Activated CD8-positive, alpha-beta T cell treated with anti-CD3 and anti-CD28 coated beads, Interleukin-2, amount 10 ng/mL, durations not matched to agents 7 days and 5 days (primary cell): ENCODE data around the gene WRAP73. TPM values are rescaled to one million over a fixed set of nuclear protein-coding genes. Genes with fewer than 3 reads are reported as not detected.

Experiments
- ATAC-seq: fragments of 150-1000 bp; cut with Tn5 transposase; one replicate; pipeline ENCODE4 v1.10.0; 2021; ENCODE audit warnings: moderate library complexity
- CTCF ChIA-PET: fragments of 350-600 bp; sonication (Branson Sonifier 250); formaldehyde crosslinking; loops from one replicate; lab custom pipeline; 2021; ENCODE audit warnings: antibody characterized with exemption; lab: Charles Lee
- POLR2A ChIA-PET: fragments of 350-600 bp; sonication (Branson Sonifier 250); formaldehyde crosslinking; loops from one replicate; lab custom pipeline; 2021; ENCODE audit warnings: antibody characterized with exemption; lab: Charles Lee
- DNase-seq: peaks from one replicate; pipeline ENCODE4 v3.0.0-alpha.2; 2020
- H3K27ac Mint-ChIP-seq: one replicate; pipeline ENCODE4 v1.8.0; 2021; ENCODE audit warnings: mild to moderate bottlenecking, mixed read lengths
- H3K27me3 Mint-ChIP-seq: one replicate; pipeline ENCODE4 v1.8.0; 2021; ENCODE audit warnings: low read depth, mixed read lengths
- H3K36me3 Mint-ChIP-seq: one replicate; pipeline ENCODE4 v1.8.0; 2021; ENCODE audit warnings: low read depth, mixed read lengths
- H3K4me1 Mint-ChIP-seq: one replicate; pipeline ENCODE4 v1.8.0; 2021; ENCODE audit warnings: low read depth, mixed read lengths
- H3K4me3 Mint-ChIP-seq: one replicate; pipeline ENCODE4 v1.8.0; 2021; ENCODE audit warnings: mild to moderate bottlenecking, mixed read lengths
- H3K9me3 Mint-ChIP-seq: one replicate; pipeline ENCODE4 v1.8.0; 2022; ENCODE audit warnings: mixed read lengths; ENCODE audit not compliant: insufficient read depth
- total RNA-seq, 2 experiments: library from RNA; stranded (reverse); gene quantifications; one replicate each; pipeline ENCODE4 v1.2.3, GENCODE V29; 2021

Gene WRAP73
- total RNA-seq, 2 experiments from 2014 or later, result 33.1 to 36.7 TPM

DNA sequence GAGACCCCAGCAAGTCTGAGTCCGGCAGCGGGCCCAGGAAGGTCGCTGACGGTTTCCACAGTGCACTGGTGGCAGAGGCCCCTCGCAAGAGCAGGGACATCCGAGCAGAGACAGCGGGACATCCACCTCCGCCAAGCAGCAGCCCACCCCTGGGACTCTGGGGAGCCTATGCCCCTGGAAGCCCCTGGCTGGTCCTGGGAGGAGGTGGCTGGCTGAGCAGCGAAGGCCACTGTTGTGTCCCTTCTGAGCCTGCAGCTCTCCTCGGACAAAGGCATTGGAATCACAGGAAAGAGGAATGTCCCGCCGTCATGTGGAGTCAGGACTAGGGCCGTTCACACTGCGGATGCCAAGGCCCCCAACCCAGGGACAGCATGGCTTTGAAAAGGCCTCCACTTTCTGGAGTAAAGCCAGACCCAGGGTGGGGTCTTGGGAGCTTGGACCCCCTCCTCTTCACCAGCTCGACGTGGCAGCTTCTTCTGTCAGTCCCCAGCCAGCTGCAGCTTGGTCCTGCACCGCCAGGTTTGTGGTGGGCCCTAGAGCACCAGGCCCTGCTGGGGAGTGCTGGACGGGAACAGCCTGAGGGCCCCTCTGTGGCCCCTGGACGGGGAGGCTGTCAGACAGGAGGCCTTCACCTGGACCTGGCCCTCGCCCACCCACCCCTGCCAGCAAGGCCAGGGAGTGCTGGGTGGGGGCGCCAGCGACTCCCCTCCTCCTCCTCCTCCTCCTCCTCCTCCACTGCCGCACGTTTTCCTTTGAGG lies 40.0 kb downstream of the WRAP73 start:
- no peak overlapping the region for H3K4me3 Mint-ChIP-seq
- CTCF ChIA-PET, result interaction anchor here (2.3 kb wide), 1 partner anchor 9 kb away, joined by 9 read pairs; no protein-coding TSS in a partner anchor
- DNase-seq, result no peak
- no peak for ATAC-seq
- peaks cover 2% of the 10 kb centered on the region for H3K4me1 Mint-ChIP-seq
- no peak overlapping the region for H3K27ac Mint-ChIP-seq
- no peaks in the 10 kb centered on the region for H3K36me3 Mint-ChIP-seq
- peaks cover 27% of the 10 kb centered on the region for H3K27me3 Mint-ChIP-seq
- POLR2A ChIA-PET, result interaction anchor here (0.6 kb wide), 1 partner anchor 37 kb away, joined by 3 read pairs; no protein-coding TSS in a partner anchor
- H3K9me3 Mint-ChIP-seq, result no peaks in the 10 kb centered on the region

DNA sequence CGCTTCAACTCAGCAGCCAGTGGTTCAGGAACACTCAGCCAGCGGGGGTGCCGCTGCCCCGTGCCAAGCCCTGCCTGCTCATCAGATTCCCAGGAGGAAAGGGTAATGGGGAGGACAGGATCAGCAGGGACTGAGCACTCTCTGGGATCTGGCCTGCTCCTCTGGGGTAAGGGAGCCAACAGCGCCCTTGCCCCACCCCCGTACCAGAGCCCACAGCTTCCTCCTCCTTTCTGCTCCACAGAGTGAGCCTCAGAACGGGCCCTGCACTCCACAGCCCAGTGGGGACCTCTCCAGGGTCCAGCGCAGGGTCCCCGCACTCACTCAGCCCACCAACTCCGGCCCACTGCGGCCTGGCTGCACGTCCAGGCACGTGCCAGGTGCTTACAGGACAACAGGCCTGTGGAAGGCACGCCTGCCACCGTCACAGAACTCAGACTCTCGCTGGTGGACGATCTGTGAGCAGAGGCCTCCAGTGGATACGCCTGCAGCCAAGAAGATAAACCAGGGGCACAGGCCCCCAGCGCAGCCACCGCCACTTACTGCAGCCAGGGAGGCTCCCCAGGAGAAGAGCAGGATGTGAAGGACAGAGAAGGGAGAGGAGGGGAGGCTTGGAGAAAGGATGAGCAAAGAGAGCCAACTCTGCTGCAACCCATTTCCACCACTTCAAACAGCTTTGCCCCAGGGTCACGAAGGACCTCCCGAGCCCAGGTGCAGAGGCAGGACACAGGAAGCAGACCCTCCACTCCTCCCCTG lies 40.7 kb downstream of the WRAP73 start:
- H3K4me1 Mint-ChIP-seq, result peaks cover 2% of the 10 kb centered on the region
- POLR2A ChIA-PET, result no interaction called here
- H3K9me3 Mint-ChIP-seq, result no peaks in the 10 kb centered on the region
- no peaks in the 10 kb centered on the region for H3K36me3 Mint-ChIP-seq
- ATAC-seq (no peak), DNase-seq (no peak)
- H3K4me3 Mint-ChIP-seq, result no peak overlapping the region
- peaks cover 26% of the 10 kb centered on the region for H3K27me3 Mint-ChIP-seq
- no peak overlapping the region for H3K27ac Mint-ChIP-seq
- CTCF ChIA-PET, result interaction anchor here (2.3 kb wide), 1 partner anchor 10 kb away, joined by 9 read pairs; no protein-coding TSS in a partner anchor

DNA sequence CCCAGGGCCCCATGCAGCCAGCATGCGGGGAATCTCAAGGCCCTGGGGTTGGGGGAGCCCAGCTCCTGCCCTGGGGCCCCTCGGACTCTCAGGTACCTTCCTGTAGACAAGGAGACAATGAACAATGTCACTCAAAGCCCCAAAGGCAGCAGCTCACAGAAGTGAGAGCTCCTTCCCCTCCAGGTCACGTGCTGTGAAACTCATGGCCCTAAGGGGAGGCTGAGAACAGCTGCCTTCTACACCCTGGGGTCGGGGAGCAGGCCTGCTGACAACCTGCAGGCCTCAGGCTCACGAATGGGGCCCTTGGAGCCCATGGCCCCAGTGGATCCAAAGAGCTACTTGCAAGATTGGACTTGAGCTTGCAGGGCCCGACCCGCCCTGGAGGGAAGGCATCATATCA lies 41.7 kb downstream of the WRAP73 start:
- DNase-seq, result no peak
- Mint-ChIP-seq H3K27ac (no peak overlapping the region), H3K36me3 (no peaks in the 10 kb centered on the region), H3K27me3 (peaks cover 17% of the 10 kb centered on the region), H3K4me3 (no peak overlapping the region), H3K9me3 (no peaks in the 10 kb centered on the region), H3K4me1 (peaks cover 2% of the 10 kb centered on the region)
- ChIA-PET CTCF (interaction anchor here (2.3 kb wide), 1 partner anchor 11 kb away, joined by 9 read pairs; no protein-coding TSS in a partner anchor), POLR2A (no interaction called here)
- no peak for ATAC-seq

DNA sequence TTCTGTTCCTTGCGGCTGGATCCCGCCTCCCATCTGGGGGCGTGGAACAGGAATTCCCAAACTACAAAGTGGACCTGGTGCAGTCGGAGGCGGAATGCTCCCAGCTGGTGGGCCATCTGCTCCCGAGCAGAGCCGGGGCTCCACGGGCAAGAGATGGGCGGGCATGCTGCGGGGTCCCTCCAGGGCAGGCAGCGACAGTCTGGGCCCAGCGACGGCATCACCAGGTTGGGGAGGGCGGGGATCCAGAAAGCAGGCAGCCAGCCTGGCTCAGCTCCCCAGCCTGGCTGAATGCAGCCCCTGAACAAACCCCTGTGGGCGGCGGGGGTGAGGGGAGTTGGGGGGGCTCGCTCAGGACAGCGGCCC lies 42.2 kb downstream of the WRAP73 start:
- peaks cover 14% of the 10 kb centered on the region for H3K27me3 Mint-ChIP-seq
- no peaks in the 10 kb centered on the region for H3K9me3 Mint-ChIP-seq
- peaks cover 2% of the 10 kb centered on the region for H3K4me1 Mint-ChIP-seq
- POLR2A ChIA-PET, result no interaction called here
- CTCF ChIA-PET, result interaction anchor here (2.3 kb wide), 1 partner anchor 12 kb away, joined by 9 read pairs; no protein-coding TSS in a partner anchor
- no peak overlapping the region for H3K4me3 Mint-ChIP-seq
- H3K36me3 Mint-ChIP-seq, result no peaks in the 10 kb centered on the region
- ATAC-seq, result no peak
- no peak for DNase-seq
- no peak overlapping the region for H3K27ac Mint-ChIP-seq

DNA sequence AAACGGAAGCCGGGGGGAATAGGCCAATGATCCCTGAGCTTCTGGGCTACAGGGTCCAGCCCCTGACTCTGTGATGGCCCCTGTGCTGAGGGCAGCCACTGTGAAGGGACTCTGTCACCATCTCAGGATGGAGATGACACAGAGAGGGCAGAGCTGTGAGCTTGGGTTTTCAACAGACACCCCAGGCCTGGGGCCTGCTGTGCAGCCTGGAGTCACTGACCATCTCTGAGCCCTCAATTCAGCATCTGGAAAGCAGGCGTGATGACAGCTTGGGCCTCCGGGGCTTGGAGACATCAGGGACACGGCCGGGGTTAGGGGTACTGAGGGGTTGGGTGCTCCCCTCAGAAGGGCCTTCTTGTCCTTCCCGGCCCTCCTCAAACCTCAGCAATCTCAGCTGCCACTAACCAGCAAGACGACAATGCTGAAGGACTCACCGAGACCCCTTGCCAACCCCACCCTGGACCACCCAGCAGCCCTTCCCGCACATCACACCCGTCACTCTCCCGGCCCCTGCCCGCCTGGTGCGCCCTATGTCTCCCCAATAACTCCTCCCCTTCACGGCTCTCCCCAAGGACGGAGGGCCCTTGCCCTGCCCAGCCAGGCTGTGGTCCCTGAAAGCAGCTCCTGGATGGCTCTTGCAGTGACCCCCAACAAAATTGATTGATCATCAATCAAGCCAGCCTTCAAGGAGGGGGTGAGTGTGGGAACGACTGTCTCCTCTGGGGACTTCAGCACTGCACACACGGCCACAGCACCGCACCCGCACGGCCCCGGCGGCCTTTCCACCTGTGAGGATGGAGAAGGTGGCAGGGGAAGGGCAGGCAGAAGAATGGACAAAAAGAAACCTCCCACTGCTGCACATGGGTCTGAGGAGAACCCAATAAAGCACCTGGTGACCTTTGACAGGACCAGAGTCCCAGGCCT lies 42.9 kb downstream of the WRAP73 start:
- ChIA-PET CTCF (no interaction called here), POLR2A (no interaction called here)
- H3K9me3 Mint-ChIP-seq, result no peaks in the 10 kb centered on the region
- peaks cover 9% of the 10 kb centered on the region for H3K27me3 Mint-ChIP-seq
- no peaks in the 10 kb centered on the region for H3K36me3 Mint-ChIP-seq
- H3K4me1 Mint-ChIP-seq, result peaks cover 2% of the 10 kb centered on the region
- DNase-seq (no peak), ATAC-seq (no peak)
- H3K27ac Mint-ChIP-seq, result no peak overlapping the region
- H3K4me3 Mint-ChIP-seq, result no peak overlapping the region

DNA sequence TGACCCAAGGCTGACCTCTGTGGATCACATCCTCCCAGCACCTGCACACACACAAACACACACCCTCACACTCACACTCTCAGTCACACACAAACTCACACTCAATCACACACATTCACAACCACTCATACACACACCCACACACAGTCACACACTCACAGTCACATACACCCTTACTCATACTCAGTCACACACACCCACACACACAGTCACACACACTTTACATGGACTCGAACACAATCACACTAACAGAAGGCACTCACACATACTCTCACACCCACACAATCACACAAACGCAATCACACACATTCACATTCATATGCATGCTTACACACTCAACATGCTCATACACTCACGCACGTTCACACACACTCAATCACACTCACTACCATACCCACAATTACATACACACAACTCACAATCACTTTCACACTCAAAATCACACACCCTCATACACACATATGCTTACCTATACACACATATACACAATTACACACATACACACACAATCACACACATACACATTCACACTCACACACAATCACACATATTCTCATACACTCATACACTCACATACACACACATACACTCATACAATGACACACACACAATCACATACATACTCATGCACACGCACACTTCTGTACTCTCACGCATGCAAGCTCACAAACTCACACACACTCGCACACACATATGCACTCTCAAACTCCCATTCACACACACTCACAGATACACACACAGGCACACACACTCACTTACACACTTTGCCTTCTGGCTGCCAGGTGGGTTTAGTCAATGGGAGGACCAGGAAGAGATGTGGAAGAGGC lies 44.7 kb downstream of the WRAP73 start:
- Mint-ChIP-seq H3K4me1 (no peaks in the 10 kb centered on the region), H3K9me3 (no peaks in the 10 kb centered on the region), H3K36me3 (no peaks in the 10 kb centered on the region), H3K4me3 (no peak overlapping the region), H3K27me3 (no peaks in the 10 kb centered on the region), H3K27ac (no peak overlapping the region)
- no peak for DNase-seq
- ChIA-PET CTCF (interaction anchor here (1.1 to 1.4 kb wide), 2 partner anchors 10 to 14 kb away, joined by 3 to 6 read pairs; no protein-coding TSS in a partner anchor), POLR2A (no interaction called here)
- no peak for ATAC-seq

DNA sequence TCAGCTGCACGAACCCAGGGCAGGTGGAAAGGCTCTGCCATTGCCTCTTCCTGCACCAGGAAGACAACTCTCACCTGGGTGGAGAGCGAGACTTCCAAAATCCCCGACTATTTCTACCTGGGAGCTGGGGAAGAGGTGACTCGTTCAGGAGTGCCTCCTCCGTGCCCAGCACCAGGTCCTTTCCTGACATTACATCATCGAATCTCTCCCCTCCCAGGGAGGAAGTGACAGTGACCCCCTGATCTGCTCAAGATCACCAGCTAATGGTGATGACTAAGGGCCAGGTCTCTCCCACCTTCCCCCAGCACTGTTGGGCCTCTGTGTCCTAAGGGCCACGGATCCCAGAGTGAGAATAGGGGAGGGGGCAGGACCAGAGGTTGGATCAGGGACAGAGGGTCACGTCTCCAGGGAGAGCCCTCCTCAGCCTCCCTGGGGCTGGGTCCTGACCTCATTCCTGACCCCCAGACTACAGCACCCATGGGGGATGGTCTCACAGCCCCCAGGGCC lies 45.4 kb downstream of the WRAP73 start:
- no peaks in the 10 kb centered on the region for H3K4me1 Mint-ChIP-seq
- H3K36me3 Mint-ChIP-seq, result no peaks in the 10 kb centered on the region
- no peak overlapping the region for H3K27ac Mint-ChIP-seq
- POLR2A ChIA-PET, result no interaction called here
- DNase-seq, result no peak
- no peaks in the 10 kb centered on the region for H3K9me3 Mint-ChIP-seq
- no peak for ATAC-seq
- H3K4me3 Mint-ChIP-seq, result no peak overlapping the region
- H3K27me3 Mint-ChIP-seq, result no peaks in the 10 kb centered on the region
- CTCF ChIA-PET, result interaction anchor here (1.1 to 1.4 kb wide), 2 partner anchors 11 to 14 kb away, joined by 3 to 6 read pairs; no protein-coding TSS in a partner anchor

DNA sequence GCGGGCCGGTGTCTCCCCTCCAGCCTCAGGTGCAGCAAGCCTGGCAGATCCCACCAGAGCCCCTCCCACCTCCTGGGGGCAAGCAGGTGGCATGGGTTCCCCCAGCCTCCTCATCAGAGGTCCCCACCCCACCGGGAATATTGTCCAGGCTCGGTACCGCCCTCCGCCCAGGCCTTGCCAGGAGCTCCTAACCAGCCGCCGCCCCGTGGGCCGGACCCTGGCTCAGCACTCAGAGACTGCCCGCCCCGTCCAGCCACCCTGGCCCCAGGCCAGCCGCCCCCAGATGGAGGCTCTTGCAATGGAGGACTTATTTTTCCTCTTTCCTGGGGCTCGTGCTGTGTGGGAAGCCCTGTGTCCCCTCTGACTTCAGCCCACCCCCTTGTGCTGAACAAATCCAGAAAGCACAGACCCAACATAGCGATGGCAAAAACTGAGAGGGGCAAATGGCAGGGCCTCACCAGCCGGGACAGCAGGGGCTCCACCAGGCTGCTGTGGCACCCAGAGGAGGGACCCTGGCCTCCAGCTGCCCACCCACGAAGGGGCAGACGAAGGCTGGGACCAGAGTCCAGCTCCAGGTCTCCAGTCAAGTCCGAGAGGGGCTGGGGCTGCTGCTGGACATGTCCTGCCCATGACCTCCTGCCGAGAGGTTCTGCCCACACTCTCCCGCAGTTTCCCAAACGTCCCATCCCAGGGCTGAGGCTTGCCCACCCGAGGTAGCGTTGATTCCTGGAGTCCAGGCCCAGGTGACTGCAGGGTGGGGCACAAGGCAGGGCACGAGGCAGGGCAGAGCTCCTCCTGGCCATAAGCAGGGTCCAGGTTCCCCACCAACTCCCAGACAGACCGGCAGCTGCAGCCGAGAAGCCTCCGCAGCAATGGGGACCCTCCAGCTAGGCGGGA lies 46.1 kb downstream of the WRAP73 start:
- DNase-seq (no peak), ATAC-seq (no peak)
- Mint-ChIP-seq H3K36me3 (no peaks in the 10 kb centered on the region), H3K4me1 (peaks cover 1% of the 10 kb centered on the region), H3K4me3 (no peak overlapping the region), H3K27me3 (no peaks in the 10 kb centered on the region), H3K27ac (no peak overlapping the region), H3K9me3 (no peaks in the 10 kb centered on the region)
- POLR2A ChIA-PET, result no interaction called here
- CTCF ChIA-PET, result interaction anchor here (1.1 to 1.4 kb wide), 2 partner anchors 12 to 15 kb away, joined by 3 to 6 read pairs; no protein-coding TSS in a partner anchor

DNA sequence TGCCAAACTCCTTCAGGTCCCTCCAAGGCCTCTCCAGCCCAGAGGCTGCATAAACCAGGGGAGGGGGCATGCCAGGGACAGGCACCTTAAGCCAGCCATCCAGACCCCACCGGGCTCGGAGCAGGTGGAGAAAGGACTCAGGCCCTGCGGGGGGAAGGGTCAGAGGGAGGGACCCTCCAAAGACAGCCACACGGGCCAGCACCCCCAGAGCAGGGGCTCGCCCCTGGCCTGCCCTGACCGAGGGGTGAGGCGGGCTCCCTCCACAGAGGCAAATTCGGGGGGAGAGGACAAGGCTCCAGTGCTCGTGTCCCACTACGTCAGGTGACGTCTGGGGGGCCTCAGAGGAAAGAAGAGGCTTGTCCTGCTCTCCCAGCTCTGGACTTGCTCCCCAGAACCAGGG lies 46.7 kb downstream of the WRAP73 start:
- POLR2A ChIA-PET, result no interaction called here
- no peak for ATAC-seq
- CTCF ChIA-PET, result no interaction called here
- DNase-seq, result no peak
- Mint-ChIP-seq H3K36me3 (no peaks in the 10 kb centered on the region), H3K27ac (no peak overlapping the region), H3K27me3 (no peaks in the 10 kb centered on the region), H3K4me3 (no peak overlapping the region), H3K4me1 (peaks cover 6% of the 10 kb centered on the region), H3K9me3 (no peaks in the 10 kb centered on the region)

DNA sequence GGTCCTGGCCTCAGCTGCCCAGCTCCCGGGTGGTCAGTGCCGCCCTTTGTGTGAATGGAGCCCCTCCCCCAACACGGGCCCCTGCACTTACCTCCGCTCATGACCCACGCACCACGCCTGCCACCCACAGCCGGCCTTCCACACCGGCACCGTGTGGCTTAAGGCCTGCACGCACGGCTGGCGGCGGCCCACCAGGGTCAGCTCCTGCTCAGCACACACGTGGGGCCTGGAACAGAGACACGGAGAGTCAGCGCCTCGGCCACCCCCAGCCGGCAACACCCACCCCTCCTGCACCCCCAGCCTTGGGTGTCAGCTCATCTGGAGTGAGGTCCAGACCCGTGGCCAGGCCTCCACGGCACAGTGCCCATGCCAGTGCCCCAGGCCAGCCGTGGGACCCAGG lies 47.5 kb downstream of the WRAP73 start:
- H3K27ac Mint-ChIP-seq, result no peak overlapping the region
- H3K9me3 Mint-ChIP-seq, result no peaks in the 10 kb centered on the region
- H3K4me3 Mint-ChIP-seq, result no peak overlapping the region
- DNase-seq (no peak), ATAC-seq (no peak)
- ChIA-PET CTCF (no interaction called here), POLR2A (no interaction called here)
- no peaks in the 10 kb centered on the region for H3K36me3 Mint-ChIP-seq
- H3K27me3 Mint-ChIP-seq, result no peaks in the 10 kb centered on the region
- peaks cover 14% of the 10 kb centered on the region for H3K4me1 Mint-ChIP-seq
